Panc1 (cell line): ENCODE data around the gene GATM.

Experiments
- POLR2AphosphoS5 ChIP-seq: IDR thresholded peaks from 2 replicates; pipeline ENCODE4 v1.6.1; 2012; ENCODE audit warnings: mild to moderate bottlenecking, low read depth, low read length, moderate library complexity
- SIN3A ChIP-seq: IDR thresholded peaks from 2 replicates; pipeline ENCODE4 v1.6.1; 2012; ENCODE audit warnings: low read depth, mild to moderate bottlenecking, low read length, moderate library complexity, borderline replicate concordance; ENCODE audit not compliant: insufficient read depth
- TCF7L2 ChIP-seq: IDR thresholded peaks from 2 replicates; pipeline ENCODE4 v1.6.1; 2011; ENCODE audit warnings: mild to moderate bottlenecking, low read depth, low read length, inconsistent platforms
- TF ChIP-seq, protein P1 (sequence below): fragments of 450-650 bp; IDR thresholded peaks from 2 replicates; pipeline ENCODE4 v1.5.1; 2017; ENCODE audit warnings: mild to moderate bottlenecking
- TF ChIP-seq, protein P2 (sequence below), 2 experiments: IDR thresholded peaks; 2 replicates each; pipeline ENCODE4 v1.6.1; 2011 to 2012; ENCODE audit warnings: low read depth in 2 of 2, control low read depth in 1 of 2, low read length in 1 of 2, mild to moderate bottlenecking in 1 of 2, moderate library complexity in 1 of 2; ENCODE audit not compliant: insufficient read depth in 1 of 2

DNA sequence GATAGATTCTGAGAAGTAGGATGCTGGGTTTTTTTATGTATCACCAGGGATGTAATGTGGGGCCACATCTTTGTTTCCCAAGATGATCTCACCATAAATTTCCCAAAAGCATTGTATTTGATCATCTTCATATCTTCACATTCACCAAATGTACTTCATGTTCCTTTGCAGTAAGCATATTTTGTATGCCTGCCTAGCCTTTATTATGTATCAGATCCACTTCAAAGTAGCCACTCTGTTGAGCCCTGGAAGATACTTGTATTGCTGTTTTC is 14.2 kb upstream of the GATM start:
- TF ChIP-seq, protein P1, sequence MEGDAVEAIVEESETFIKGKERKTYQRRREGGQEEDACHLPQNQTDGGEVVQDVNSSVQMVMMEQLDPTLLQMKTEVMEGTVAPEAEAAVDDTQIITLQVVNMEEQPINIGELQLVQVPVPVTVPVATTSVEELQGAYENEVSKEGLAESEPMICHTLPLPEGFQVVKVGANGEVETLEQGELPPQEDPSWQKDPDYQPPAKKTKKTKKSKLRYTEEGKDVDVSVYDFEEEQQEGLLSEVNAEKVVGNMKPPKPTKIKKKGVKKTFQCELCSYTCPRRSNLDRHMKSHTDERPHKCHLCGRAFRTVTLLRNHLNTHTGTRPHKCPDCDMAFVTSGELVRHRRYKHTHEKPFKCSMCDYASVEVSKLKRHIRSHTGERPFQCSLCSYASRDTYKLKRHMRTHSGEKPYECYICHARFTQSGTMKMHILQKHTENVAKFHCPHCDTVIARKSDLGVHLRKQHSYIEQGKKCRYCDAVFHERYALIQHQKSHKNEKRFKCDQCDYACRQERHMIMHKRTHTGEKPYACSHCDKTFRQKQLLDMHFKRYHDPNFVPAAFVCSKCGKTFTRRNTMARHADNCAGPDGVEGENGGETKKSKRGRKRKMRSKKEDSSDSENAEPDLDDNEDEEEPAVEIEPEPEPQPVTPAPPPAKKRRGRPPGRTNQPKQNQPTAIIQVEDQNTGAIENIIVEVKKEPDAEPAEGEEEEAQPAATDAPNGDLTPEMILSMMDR = no peak
- TF ChIP-seq SIN3A = no peak
- TF ChIP-seq POLR2AphosphoS5 = no peak
- no peak for TF ChIP-seq TCF7L2
- TF ChIP-seq, protein P2, sequence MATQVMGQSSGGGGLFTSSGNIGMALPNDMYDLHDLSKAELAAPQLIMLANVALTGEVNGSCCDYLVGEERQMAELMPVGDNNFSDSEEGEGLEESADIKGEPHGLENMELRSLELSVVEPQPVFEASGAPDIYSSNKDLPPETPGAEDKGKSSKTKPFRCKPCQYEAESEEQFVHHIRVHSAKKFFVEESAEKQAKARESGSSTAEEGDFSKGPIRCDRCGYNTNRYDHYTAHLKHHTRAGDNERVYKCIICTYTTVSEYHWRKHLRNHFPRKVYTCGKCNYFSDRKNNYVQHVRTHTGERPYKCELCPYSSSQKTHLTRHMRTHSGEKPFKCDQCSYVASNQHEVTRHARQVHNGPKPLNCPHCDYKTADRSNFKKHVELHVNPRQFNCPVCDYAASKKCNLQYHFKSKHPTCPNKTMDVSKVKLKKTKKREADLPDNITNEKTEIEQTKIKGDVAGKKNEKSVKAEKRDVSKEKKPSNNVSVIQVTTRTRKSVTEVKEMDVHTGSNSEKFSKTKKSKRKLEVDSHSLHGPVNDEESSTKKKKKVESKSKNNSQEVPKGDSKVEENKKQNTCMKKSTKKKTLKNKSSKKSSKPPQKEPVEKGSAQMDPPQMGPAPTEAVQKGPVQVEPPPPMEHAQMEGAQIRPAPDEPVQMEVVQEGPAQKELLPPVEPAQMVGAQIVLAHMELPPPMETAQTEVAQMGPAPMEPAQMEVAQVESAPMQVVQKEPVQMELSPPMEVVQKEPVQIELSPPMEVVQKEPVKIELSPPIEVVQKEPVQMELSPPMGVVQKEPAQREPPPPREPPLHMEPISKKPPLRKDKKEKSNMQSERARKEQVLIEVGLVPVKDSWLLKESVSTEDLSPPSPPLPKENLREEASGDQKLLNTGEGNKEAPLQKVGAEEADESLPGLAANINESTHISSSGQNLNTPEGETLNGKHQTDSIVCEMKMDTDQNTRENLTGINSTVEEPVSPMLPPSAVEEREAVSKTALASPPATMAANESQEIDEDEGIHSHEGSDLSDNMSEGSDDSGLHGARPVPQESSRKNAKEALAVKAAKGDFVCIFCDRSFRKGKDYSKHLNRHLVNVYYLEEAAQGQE (IDR thresholded peaks at IDR 0.05; ENCODE audit: insufficient read depth in 1 of 2, low read depth in 2 of 2, low read length in 1 of 2) = no peak
